HCT116 (cell line): ENCODE data around the gene TIAM1. TPM values are rescaled to one million over a fixed set of nuclear protein-coding genes. Genes with fewer than 3 reads are reported as not detected.

Experiments used
- ATAC-seq: fragments of 200-7000 bp; cut with Tn5 transposase; 2 replicates; pipeline ENCODE4 v1.9.1; 2020; ENCODE audit warnings: mild to moderate bottlenecking, moderate library complexity
- BruUV-seq: library from RNA; stranded (reverse); fragments of 400-500 nt; replicated peaks from 2 replicates; lab custom pipeline; 2021; lab: Mats Ljungman, UMichigan
- CTCF ChIA-PET: fragments of 300-600 bp; sonication (Branson Sonifier 250); formaldehyde crosslinking; loops from one replicate; lab custom pipeline; 2021; ENCODE audit warnings: antibody characterized with exemption; lab: Charles Lee
- POLR2A ChIA-PET: fragments of 300-600, 350-600 bp; sonication (Branson Sonifier 250); formaldehyde crosslinking; loops from one replicate; lab custom pipeline; 2021; ENCODE audit warnings: antibody characterized with exemption; lab: Charles Lee
- RAD21 ChIA-PET, 2 experiments: fragments of 300-600 bp; sonication (Branson Sonifier 250); formaldehyde crosslinking; loops; one replicate each; lab custom pipeline; 2023; ENCODE audit warnings: low total read pairs in 2 of 2; ENCODE audit not compliant: uncharacterized antibody in 2 of 2, unreplicated experiment in 2 of 2, low non-redundant PET in 1 of 2; lab: Charles Lee
- DNase-seq: peaks from one replicate; pipeline ENCODE4 v3.0.0-alpha.2; 2010; ENCODE audit warnings: low read depth, low spot score
- H2AFZ ChIP-seq: fragments of 200-600 bp; shearing (Covaris generic), sonication (generic); 2 replicates; pipeline ENCODE4 v1.6.1; 2017; ENCODE audit warnings: low read depth, mixed run types, mixed read lengths, antibody characterized with exemption, low read length; ENCODE audit not compliant: poor library complexity, severe bottlenecking
- H3K27ac ChIP-seq: 2 replicates; pipeline ENCODE4 v1.5.1; 2012; ENCODE audit warnings: low read depth, low read length
- H3K27me3 ChIP-seq: fragments of 200-600 bp; sonication (generic); 2 replicates; pipeline ENCODE4 v1.6.1; 2016; ENCODE audit warnings: mixed run types, low read length, mixed read lengths; ENCODE audit not compliant: insufficient read depth
- H3K36me3 ChIP-seq, 2 experiments: fragments of 200-500 bp in 1 of 2; fragments of 200-600 bp in 1 of 2; sonication (Bioruptor generic) in 1 of 2; sonication (generic) in 1 of 2; 2 replicates each; pipeline versions ENCODE4 v1.5.1 to v1.6.1; 2014 to 2016; ENCODE audit warnings: low read length in 2 of 2, inconsistent platforms in 1 of 2, mixed read lengths in 1 of 2, mixed run types in 1 of 2; ENCODE audit not compliant: insufficient read depth in 2 of 2, control insufficient read depth in 1 of 2
- H3K4me1 ChIP-seq, 2 experiments: fragments of 200-600 bp in 1 of 2; sonication (generic) in 1 of 2; 2 replicates each; pipeline versions ENCODE4 v1.5.1 to v1.6.1; 2012 to 2017; ENCODE audit warnings: low read length in 2 of 2, inconsistent platforms in 1 of 2, mild to moderate bottlenecking in 1 of 2, mixed read lengths in 1 of 2, mixed run types in 1 of 2, moderate library complexity in 1 of 2; ENCODE audit not compliant: insufficient read depth in 2 of 2, control insufficient read depth in 1 of 2
- H3K4me2 ChIP-seq: fragments of 200-600 bp; sonication (generic); 2 replicates; pipeline ENCODE4 v1.6.1; 2017; ENCODE audit warnings: mixed run types, low read length, mixed read lengths
- H3K4me3 ChIP-seq, 2 experiments: fragments of 200-600 bp in 1 of 2; sonication (generic) in 1 of 2; replicated peaks in 1 of 2; 2 replicates each; pipeline ENCODE4 v1.5.1; 2011 to 2016; ENCODE audit warnings: low read length in 2 of 2, control low read depth in 1 of 2, low read depth in 1 of 2, mild to moderate bottlenecking in 1 of 2, mixed read lengths in 1 of 2, mixed run types in 1 of 2
- H3K79me2 ChIP-seq: fragments of 200-600 bp; sonication (generic); 2 replicates; pipeline ENCODE4 v1.6.1; 2017; ENCODE audit warnings: mild to moderate bottlenecking, mixed run types, low read length, moderate library complexity, mixed read lengths; ENCODE audit not compliant: insufficient read depth
- H3K9ac ChIP-seq: fragments of 200-600 bp; sonication (generic); 2 replicates; pipeline ENCODE4 v1.6.1; 2016; ENCODE audit warnings: low read length, mixed read lengths
- H3K9me2 ChIP-seq: fragments of 200-600 bp; sonication (generic), shearing (Covaris generic); 2 replicates; pipeline ENCODE4 v1.6.1; 2017; ENCODE audit warnings: mixed run types, mild to moderate bottlenecking, moderate library complexity; ENCODE audit not compliant: insufficient read depth
- H3K9me3 ChIP-seq, 2 experiments: fragments of 200-500 bp in 1 of 2; fragments of 200-600 bp in 1 of 2; sonication (Bioruptor generic) in 1 of 2; sonication (generic) in 1 of 2; 2 replicates each; pipeline ENCODE4 v1.6.1; 2014 to 2017; ENCODE audit warnings: low read length in 2 of 2, mixed read lengths in 2 of 2, inconsistent platforms in 1 of 2, low read depth in 1 of 2, mild to moderate bottlenecking in 1 of 2, mixed run types in 1 of 2, moderate library complexity in 1 of 2; ENCODE audit not compliant: control insufficient read depth in 1 of 2, insufficient read depth in 1 of 2
- H4K20me1 ChIP-seq: fragments of 200-600 bp; sonication (generic), shearing (Covaris generic); 2 replicates; pipeline ENCODE4 v1.6.1; 2017; ENCODE audit warnings: mixed run types, mild to moderate bottlenecking, moderate library complexity; ENCODE audit not compliant: insufficient read depth
- EGR1 ChIP-seq: IDR thresholded peaks from 2 replicates; pipeline ENCODE4 v1.6.1; 2012; ENCODE audit warnings: low read depth
- ELF1 ChIP-seq: IDR thresholded peaks from 2 replicates; pipeline ENCODE4 v1.6.1; 2012; ENCODE audit warnings: low read depth, borderline replicate concordance
- FOSL1 ChIP-seq: IDR thresholded peaks from 2 replicates; pipeline ENCODE4 v1.6.1; 2012; ENCODE audit warnings: low read depth
- POLR2A ChIP-seq: IDR thresholded peaks from 2 replicates; pipeline ENCODE4 v1.7.0; 2011; ENCODE audit warnings: borderline replicate concordance; ENCODE audit not compliant: insufficient read depth, insufficient read length; ENCODE audit errors: extremely low read depth
- SIN3A ChIP-seq: IDR thresholded peaks from 2 replicates; pipeline ENCODE4 v1.6.1; 2012; ENCODE audit warnings: low read depth
- intact Hi-C: fragments of 100-400 bp; cut with micrococcal nuclease; formaldehyde crosslinking; loops from 2 replicates; pipeline ENCODE4 v1.10.0; 2022
- total RNA-seq: library from RNA; stranded (reverse); gene quantifications from one replicate; pipeline ENCODE4 v1.2.1, GENCODE V29; 2021; ENCODE audit not compliant: unreplicated experiment
- TF ChIP-seq, protein P1 (sequence below): IDR thresholded peaks from 2 replicates; pipeline ENCODE4 v1.6.1; 2012; ENCODE audit warnings: low read depth
- TF ChIP-seq, protein P2 (sequence below), 3 experiments: fragments of 200-600 bp in 1 of 3; sonication (generic) in 1 of 3; IDR thresholded peaks in 2 of 3; conservative IDR thresholded peaks in 1 of 3; 2 replicates each; pipeline ENCODE4 v1.5.1; 2012 to 2017; ENCODE audit warnings: low read depth in 2 of 3, low read length in 2 of 3, antibody characterized with exemption in 1 of 3, borderline replicate concordance in 1 of 3, control low read depth in 1 of 3, mild to moderate bottlenecking in 1 of 3, mixed read lengths in 1 of 3, mixed run types in 1 of 3, moderate library complexity in 1 of 3; ENCODE audit not compliant: insufficient read depth in 1 of 3

The TIAM1 gene
- total RNA-seq, 1 experiment from 2014 or later, result 47.8 TPM

DNA sequence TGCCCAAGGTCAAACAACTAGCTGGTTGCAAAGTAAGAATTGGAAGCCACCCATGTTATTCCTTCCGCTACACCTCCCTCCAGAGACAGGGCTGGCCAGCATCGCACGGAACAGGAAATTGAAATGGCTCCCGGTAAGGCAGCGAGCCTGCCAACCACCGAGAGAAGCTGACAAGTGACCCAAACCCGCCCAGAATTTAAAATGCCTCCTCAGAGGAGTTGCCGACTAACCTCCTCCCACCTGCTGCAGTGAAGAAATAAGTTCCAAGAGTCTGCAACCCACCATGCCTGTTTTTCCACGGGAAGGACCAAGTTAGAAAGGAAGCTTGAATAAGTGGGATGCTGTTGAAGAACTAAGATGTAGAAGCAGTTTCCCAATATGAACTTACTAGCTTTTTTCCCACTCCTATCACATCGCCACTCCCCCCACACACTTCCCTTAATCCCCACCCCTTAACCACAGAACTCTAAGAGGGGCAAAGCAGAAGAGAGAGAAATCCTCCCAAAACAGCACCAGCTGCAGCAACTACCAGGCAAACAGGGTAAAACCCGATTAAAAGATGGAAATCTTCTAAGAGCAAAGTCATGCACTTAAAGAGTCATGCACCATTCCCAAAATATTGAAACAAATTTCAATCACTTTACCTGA, 78.6 kb downstream of the TIAM1 start:
- CTCF ChIA-PET, result no interaction called here
- no peaks in the 10 kb centered on the region for H3K4me1 ChIP-seq
- H3K79me2 ChIP-seq, result no peaks in the 10 kb centered on the region
- no peak for ATAC-seq
- no peak for TF ChIP-seq POLR2A
- TF ChIP-seq, protein P1, sequence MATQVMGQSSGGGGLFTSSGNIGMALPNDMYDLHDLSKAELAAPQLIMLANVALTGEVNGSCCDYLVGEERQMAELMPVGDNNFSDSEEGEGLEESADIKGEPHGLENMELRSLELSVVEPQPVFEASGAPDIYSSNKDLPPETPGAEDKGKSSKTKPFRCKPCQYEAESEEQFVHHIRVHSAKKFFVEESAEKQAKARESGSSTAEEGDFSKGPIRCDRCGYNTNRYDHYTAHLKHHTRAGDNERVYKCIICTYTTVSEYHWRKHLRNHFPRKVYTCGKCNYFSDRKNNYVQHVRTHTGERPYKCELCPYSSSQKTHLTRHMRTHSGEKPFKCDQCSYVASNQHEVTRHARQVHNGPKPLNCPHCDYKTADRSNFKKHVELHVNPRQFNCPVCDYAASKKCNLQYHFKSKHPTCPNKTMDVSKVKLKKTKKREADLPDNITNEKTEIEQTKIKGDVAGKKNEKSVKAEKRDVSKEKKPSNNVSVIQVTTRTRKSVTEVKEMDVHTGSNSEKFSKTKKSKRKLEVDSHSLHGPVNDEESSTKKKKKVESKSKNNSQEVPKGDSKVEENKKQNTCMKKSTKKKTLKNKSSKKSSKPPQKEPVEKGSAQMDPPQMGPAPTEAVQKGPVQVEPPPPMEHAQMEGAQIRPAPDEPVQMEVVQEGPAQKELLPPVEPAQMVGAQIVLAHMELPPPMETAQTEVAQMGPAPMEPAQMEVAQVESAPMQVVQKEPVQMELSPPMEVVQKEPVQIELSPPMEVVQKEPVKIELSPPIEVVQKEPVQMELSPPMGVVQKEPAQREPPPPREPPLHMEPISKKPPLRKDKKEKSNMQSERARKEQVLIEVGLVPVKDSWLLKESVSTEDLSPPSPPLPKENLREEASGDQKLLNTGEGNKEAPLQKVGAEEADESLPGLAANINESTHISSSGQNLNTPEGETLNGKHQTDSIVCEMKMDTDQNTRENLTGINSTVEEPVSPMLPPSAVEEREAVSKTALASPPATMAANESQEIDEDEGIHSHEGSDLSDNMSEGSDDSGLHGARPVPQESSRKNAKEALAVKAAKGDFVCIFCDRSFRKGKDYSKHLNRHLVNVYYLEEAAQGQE, result no peak
- no peak for TF ChIP-seq FOSL1
- TF ChIP-seq, protein P2, sequence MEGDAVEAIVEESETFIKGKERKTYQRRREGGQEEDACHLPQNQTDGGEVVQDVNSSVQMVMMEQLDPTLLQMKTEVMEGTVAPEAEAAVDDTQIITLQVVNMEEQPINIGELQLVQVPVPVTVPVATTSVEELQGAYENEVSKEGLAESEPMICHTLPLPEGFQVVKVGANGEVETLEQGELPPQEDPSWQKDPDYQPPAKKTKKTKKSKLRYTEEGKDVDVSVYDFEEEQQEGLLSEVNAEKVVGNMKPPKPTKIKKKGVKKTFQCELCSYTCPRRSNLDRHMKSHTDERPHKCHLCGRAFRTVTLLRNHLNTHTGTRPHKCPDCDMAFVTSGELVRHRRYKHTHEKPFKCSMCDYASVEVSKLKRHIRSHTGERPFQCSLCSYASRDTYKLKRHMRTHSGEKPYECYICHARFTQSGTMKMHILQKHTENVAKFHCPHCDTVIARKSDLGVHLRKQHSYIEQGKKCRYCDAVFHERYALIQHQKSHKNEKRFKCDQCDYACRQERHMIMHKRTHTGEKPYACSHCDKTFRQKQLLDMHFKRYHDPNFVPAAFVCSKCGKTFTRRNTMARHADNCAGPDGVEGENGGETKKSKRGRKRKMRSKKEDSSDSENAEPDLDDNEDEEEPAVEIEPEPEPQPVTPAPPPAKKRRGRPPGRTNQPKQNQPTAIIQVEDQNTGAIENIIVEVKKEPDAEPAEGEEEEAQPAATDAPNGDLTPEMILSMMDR (IDR thresholded peaks at IDR 0.05 in 2 of 3, conservative IDR thresholded peaks at IDR 0.05 in 1 of 3; ENCODE audit: borderline replicate concordance in 1 of 3, insufficient read depth in 1 of 3, low read depth in 2 of 3, low read length in 2 of 3), result no peak
- TF ChIP-seq ELF1, result no peak
- TF ChIP-seq EGR1, result no peak
- no peak for TF ChIP-seq SIN3A
- RAD21 ChIA-PET, result no interaction called here
- H2AFZ ChIP-seq, result no peak overlapping the region
- H4K20me1 ChIP-seq, result no peaks in the 10 kb centered on the region
- no peak overlapping the region for H3K9ac ChIP-seq
- BruUV-seq, result no TSS peak
- no peak for DNase-seq
- H3K27ac ChIP-seq, result no peak overlapping the region
- POLR2A ChIA-PET, result no interaction called here
- intact Hi-C loops, result no loop called here
- H3K9me2 ChIP-seq, result no peaks in the 10 kb centered on the region
- H3K4me2 ChIP-seq, result no peak overlapping the region
- no peaks in the 10 kb centered on the region; a peak in 1 of 4 replicates for H3K36me3 ChIP-seq
- no peaks in the 10 kb centered on the region for H3K9me3 ChIP-seq
- H3K4me3 ChIP-seq, result no peak overlapping the region
- no peaks in the 10 kb centered on the region for H3K27me3 ChIP-seq
